SKM-1 (cell line): Measurements from ENCODE around the gene SORCS2.

Source experiments
- DNase-seq: peaks from one replicate; lab custom pipeline; 2025; ENCODE audit not compliant: unreplicated experiment; lab: John Stamatoyannopoulos, UW

SORCS2 gene

DNA sequence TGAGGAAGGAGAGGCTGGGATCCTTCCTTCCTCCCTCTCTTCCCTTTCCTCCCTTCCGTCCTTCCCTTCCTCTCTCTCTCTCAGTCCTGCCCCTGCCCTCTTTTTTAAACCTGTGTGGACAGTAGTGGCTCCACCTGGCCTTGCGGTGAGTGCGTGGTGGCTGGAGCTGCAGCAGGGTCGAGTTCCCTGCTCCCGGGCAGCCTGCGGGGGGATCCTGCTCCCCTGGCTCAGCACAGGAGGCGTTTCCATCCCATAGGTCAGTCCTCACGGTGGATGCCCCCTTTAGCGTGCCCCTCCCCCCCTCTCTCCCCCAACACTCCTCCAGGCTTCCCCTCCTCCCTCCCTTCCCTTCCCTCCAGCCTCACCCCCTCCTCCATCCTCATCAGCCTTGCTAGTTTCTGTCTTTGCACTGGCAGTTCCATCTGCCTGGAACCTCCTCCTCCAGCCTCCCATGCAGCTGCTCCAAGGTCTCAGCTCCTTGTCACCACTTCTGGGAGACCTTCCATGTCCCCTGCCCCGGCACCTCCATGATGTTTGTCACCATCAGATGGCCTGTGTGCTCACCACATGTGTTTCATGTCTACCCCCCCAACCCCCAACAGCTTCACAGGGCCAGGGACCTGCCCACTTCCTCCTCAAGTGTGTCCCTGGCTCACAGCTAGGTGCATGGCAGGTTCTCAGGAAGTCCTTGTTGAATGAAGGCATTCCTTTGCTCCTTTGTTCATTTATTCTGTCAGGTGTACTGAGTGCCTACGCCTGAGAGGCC is 174.0 kb downstream of the SORCS2 start:
- no peak for DNase-seq

DNA sequence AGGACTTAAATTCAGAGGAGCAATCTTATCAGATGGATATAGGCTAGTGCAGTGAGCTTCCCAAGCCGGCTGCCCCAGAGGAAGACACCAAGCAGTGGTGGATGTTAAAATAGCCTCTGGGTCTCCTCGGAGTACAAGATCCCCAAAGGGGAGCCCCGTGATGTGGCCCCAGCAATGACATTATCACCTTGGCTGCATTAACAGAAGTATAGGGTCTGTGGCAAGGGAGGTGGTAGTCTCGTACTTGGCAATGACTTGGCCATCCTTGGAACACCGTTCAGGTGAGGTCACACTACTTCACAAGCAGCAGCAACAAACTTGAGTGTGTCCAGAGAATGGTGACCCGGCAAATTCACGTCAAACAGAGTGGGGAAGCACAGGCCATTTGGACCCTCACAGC is 174.6 kb downstream of the SORCS2 start:
- no peak for DNase-seq

DNA sequence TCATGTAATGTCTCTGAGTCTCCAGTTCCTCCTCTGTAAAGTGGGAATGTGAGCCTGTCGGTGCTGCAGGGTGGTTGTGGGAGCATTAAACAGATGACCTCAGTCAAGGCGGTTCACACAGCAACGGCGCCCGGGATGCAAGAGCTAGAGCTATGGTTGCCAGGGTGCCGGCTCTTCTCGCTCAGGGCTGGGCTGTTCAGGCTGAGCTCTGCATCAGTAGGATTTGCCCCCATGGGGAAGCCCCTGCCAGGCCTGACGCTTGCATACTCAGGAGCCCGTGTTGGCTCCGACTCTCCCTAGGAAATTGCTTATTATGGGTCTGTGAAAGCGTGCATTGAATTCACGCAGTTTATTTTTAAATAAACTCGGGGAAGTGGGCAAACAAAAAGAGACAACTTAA is 175.1 kb downstream of the SORCS2 start:
- no peak for DNase-seq

DNA sequence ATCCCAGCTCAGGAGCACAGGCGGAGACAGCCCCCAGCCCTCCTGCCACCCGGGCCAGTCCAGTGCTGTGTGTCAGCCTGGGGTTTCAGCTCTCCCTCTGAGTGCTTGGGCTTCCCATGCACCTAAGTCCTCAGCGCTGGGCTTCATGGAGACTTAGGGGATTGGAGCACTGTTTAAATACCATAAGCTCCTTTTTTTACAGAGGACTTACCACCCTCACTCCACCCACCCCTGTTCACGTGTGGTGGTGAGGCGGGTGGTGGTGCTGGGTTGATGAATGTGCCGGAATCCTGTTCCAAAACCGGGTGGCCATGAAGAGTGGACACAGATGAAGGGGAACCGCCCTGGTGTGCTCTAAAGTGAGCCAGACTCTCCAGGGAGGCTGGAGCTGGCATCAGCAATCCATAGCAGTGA is 175.5 kb downstream of the SORCS2 start:
- DNase-seq = no peak

DNA sequence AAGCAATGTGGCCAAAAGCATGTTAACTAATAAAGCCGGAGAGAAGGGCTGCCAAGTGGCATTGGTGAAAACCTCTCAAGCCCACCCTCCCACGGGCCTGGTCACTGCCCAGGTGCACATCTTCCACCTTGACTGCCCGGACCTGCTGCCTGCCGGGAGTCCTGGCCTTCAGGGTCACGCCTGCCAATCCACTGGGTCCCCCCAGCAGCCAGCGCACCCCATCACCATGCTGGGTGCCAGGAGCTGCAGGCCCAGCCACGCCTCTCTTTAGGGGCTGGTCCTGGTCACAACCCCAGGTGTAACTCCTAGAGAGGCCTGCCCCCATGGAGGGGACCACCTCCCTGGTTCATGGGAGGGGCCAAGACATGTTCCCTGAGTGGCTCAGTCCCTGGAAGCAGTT is 176.0 kb downstream of the SORCS2 start:
- DNase-seq = no peak

DNA sequence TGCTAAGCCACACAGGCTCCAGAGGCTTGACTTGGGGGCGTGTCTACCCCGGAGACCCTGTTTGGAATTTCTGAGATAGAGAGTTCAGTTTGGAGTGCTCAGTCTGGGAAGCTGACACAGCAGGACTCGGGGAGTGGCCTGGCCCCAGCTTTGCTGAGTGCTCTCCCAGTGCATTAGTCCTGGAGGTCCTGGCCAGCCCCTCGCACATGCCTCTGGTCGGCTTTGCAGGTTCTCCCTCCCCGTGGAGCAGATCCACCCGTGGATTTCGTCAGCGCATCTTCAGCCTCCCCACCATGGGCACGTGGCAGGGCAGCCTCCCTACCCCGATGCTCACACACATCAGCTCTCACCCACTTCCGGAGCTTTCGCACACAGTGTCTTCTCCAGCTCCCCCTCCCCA is 177.2 kb downstream of the SORCS2 start:
- DNase-seq = no peak

DNA sequence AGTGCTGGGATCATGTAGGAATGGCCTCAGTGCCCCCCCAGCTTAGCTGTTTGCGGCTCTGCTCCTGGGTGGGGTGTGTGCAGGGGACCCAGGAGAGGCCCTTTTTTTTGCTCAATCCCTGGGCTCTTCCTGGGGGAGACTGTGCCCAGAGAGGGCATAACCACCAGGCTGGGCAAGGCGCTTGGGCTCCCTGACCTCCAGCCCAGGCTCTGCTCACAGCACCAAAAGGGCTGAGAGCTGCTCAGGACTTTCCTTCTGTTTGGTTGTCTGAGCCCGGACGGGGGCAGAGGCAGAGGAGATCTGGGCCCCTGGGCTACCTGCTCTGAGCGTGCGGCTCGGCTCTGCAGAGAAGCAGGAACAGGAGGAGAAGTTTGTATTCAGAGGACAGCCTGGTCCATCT is 177.7 kb downstream of the SORCS2 start:
- no peak for DNase-seq

DNA sequence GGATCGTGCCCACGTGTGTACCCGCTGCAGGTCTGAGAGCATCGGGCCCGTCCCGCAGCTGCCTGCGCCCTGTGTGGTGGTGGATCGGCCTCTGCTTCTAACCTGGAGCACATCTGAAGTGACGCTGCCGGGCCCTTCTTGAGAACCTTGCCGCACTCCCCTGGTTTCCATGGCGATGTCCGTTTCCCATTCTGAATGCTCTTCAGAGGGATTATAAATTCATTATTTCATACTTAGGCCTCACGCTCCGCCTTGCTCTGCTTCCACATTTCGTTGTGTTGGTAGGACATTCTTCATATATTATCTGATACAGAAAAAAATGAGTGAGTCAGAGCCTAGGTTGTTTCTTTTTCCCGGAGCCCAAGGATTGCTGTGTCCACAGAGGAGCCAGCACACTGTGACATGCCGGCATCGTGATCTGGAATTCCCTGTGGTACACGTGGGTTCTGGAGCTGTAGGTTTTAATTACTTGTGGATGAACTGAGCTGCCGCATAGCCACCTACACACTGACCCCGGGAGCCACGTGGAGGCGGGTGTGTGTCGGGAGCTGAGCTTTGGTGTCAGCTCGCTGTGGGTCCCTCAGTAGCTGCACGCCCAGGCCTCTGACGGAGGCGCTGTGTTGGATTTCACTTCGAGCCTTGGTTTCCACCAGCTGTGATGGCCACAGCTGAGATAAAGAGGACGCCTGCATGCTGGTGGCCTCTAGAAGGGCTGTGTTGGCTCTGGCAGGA is 179.0 kb downstream of the SORCS2 start:
- DNase-seq = no peak

DNA sequence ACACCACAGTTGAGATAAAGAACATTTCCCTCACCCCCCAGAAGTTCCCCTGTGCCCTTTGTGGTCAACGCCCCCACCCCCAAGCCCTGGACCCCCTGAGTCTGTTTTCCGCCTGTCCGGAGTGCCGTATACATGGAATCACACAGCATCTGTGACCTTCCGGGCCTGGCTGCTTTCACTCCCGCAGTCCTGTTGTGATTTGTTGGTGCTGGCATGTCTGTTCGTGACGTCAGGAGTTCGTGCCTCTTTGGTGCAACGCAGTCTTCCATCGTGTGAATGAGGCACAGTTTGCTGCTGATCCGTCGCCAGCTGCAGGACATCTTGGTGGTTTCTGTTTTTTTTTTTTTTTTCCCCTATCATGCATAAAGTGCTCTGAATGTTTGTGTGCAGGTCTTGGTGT is 180.3 kb downstream of the SORCS2 start:
- DNase-seq = no peak

DNA sequence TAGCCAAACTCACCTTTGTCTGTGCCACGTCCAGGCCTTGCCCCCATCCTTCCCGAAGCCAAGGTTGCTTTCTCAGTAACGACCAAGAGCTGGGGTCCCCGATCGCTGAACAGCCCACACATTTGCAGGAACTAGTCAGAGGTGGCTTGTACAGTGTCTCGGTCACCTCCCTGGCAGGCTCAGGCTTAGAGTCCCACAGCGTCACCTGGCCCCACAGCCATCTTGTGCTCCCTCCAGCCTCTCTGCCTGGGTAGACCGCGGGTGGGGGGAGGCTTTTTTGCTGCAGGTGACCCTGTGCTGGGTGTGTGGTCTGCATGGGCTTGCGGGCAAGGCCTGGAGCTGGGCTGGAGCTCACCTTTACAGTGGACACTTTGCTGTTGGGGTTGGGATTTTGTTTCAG is 182.2 kb downstream of the SORCS2 start:
- no peak for DNase-seq

DNA sequence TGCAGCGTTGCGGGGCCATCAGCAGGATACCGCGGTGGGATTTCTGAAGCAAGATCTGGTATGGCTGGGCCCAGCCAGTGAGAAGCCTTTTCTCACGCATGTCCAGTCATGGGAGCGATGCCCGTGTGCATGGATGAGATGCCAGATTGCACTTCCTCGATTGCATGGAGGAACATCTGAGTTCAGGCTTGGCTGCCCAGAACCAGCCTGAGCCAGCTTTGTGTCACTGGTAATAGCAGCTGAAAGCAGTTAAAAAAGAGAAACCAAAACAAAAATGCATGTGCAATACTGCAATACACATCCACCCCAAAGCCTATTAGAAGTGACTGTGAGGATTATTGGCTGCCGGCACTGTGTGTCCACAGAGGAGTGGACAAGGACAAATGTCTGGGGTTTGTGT is 183.1 kb downstream of the SORCS2 start:
- no peak for DNase-seq

DNA sequence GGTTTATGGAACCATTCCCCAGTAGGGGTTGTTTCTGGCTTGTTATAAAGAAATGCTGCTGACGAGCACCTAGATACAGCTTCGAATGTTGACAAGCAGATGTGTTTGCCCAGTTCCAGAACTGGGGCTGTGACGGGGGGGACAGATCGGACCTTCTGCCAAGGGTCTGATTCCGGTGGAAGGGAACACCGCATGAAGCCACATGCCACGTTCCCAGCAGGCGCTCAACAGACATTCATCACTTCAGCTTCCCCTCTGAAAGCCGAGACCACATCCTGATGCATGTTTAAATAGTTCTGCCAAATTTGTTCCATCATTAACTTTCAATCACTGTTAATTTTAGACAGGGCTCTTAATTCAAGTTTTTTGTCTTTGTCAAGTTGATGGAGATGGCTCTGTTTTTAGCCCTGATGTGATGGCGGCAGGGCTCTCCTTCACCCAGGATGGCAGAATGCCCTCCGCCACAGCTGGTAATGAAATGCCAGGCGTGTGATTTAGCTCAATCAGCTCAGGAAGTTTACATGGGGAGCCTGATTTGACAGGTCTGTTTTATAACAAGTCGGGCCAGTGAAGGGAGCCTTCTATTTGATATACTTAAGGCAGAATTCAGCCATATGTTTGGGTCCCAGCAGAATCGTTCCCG is 185.0 kb downstream of the SORCS2 start:
- no peak for DNase-seq

DNA sequence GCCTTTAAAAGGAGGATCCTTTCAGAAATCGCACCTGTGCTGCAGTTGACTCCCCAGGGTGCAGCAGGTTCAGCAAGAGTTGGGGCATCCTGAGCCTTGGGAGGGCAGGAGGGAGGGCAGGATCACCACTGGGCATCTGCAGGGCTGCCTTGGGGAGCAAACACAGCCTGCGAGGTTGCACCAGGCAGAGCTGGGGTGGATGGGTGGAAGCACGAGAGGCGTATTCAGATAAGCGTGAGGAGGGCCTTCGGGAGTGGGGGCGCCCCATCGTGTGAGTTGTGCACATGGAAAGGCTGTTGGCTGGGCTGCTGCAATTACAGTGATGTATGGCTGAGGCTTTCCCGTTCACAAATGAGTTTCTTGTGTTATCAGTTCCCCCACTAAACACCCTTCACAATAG is 186.8 kb downstream of the SORCS2 start:
- no peak for DNase-seq

DNA sequence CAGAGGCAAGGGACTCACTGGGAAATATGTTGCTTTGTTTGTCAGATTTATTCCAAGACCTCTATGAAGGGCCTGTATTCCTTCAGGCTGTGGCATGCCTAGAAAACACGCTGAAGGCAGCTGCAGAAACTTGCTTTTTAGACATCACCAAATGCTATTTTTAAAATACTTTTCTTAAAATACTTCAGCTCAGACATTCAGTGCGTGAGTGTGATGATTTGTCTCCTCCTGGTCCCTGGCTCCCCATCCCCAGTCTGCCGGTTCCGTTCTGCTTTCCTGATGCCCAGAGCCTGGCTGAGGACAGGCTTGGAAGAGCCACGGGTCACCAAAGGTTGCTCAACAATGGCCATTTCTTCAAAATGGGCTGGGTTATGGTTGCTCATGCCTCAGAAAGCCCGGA is 187.4 kb downstream of the SORCS2 start:
- no peak for DNase-seq

DNA sequence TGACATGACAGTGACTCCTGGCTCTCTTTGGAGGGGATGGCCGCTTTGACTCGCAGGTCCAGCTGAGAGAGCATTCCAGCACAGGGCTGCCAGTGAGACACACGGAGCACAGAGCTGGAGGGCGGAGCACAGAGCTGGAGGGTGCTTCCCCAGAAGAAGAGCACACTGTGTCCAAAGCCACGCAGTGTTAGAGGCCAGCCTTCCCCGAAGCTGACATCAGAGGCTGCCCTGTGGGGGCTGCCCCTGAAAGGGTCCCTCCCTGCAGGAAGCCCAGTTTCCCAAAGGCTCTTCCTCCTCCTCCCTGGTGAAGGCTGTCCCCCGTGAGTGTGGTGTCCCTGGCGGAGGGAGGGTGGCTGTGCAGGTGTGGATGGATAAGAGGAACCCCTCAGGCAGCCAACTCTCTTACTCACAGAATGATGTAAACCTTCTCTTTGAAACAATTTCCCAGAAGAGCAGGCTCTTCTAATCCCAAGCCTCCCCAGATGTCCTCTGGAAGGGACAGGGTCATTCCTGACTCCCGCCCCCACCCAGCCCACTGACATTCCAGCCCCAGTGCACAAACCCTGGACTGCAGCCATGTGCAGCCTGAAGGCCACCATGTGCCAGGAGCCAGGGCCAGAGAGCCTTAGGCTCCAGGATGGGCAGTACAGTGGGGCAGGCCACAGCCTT is 189.0 kb downstream of the SORCS2 start:
- DNase-seq = no peak

DNA sequence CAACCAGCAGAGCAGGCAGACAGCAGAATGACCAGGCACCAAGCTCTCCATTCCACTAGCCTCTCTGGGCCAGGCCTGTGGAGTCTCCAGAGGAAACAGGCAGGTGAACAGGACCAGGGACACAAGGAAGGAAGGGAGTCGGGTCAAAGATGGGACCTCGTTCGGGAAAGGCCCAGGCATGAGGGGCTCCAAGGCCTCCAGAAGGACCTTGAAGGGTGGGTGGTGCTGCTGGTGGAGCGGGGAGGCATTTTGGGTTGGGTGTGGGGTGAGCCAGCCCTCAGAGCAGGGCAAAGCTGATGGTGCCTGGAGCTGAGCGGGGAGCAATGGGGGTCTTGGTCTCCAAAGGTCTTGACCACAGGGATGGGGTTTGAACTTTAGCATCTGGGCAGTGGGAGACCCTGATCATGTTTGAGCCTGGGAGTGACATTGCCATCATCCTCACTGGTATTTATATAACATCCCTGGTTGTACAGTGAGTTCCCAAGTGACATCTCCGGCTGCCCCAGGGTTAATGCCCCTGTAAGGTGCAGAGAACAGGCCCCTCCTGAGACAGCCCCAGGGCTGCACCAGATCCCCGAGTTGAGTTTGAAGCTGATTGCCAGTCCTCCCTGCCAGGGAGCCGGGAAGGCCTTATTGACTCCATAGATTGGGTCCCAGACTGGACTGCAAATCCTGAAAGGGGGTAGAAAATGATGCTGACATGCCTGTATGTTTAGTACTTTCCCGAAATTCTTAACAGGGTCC is 189.7 kb downstream of the SORCS2 start:
- DNase-seq = no peak

DNA sequence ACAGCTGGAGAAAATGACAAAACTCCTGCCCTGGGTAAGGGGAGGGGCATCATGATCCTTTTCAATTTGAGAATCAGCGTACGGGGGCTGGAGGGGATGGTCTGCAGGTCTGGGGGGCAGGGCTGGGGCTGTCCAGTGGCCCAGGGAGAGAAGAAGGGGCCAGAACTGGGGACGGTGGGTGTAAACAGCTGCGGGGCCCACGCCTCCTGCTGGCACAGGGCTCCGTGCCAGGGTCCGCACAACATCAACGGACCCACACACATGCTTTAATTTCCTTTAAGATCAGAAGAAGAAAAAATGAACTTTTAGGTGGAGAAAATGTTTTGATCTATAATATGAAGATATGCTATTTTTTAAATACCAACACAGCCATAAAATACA is 190.3 kb downstream of the SORCS2 start:
- DNase-seq = no peak

DNA sequence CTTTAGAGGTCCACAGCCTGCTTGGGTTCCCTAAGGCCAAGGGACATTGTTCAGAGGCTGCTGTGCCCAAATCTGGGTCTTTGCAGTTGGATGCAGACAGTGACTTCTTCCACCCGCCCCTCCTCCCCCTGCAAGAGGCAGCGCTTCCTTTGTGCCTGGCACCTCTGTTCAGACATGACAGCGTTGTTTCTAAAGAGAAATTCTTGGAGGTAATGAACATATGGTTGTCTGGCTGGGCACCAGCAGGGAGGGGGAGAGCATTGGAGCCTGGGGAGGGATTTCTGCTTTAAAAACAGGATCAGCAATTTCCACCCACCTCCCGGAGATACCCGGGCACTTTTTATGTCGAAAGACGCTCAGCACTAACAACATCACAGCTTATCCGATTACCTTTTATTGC is 190.9 kb downstream of the SORCS2 start:
- no peak for DNase-seq

DNA sequence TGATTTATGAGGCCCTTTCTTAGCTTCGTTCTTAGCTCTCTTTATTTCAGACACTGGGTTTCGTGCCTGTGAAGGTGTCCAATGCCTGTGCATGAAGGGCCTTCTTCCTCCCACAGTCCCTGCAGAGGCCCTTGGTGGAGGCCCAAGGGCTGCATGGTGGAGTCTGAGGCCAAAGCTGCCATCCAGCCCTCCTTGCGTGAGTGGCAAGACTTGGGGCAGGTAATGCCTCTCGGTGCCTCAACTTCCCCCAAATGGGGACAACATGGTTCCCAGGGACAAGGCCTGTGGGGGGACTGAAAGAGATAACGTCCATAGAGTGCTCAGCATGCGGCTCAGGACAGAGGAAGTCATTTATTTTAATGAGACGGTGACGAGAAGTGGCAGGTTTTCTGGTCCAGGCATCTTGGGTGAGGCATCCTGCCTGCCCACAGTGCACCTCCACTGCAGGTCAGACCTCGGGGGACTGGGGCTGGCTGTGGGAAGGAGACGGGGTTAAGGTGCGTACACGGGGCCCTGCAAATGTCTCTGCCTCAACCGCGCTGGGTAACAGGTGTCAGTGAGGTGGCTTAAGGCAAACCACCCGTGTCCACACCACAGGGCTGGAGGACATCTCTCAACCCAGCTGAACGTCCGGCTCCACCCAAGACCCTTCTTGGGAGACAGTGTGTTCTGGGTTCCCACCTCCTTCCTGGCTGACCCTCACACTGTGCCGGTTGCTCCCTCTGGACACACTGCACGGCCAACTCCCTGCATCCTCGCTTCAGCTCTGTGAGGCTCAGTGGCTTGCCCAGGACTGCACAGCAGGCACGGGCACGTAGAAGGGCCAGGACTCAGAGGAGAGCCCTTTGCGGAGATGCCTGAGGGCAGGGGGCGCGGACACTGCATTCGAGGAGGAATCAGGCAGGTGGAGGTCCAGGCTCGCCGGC is 191.9 kb downstream of the SORCS2 start:
- DNase-seq = no peak
